Thyroid gland (tissue), 4 donors: ENCODE results near the gene DZIP3.
"Not testable (repeated sequence)": the region's sequence is repeated elsewhere in the genome, so short reads cannot be mapped to it uniquely, and the experiment has no call there.

Experiments
- POLR2A ChIP-seq, 2 donors: fragments of 450-650 bp; IDR thresholded peaks; one replicate each; pipeline ENCODE4 v1.6.1; 2017; ENCODE audit warnings: antibody characterized with exemption in 2 of 2, mild to moderate bottlenecking in 2 of 2, moderate library complexity in 1 of 2
- TF ChIP-seq, protein P1 (sequence below), 6 experiments: fragments of 200-600 bp in 3 of 6; fragments of 450-650 bp in 3 of 6; sonication (generic) in 3 of 6; IDR thresholded peaks; one replicate each; pipeline ENCODE4 v1.5.1; 2016 to 2019; ENCODE audit warnings: antibody characterized with exemption in 6 of 6, mild to moderate bottlenecking in 2 of 6, inconsistent platforms in 1 of 6, moderate library complexity in 1 of 6

DNA sequence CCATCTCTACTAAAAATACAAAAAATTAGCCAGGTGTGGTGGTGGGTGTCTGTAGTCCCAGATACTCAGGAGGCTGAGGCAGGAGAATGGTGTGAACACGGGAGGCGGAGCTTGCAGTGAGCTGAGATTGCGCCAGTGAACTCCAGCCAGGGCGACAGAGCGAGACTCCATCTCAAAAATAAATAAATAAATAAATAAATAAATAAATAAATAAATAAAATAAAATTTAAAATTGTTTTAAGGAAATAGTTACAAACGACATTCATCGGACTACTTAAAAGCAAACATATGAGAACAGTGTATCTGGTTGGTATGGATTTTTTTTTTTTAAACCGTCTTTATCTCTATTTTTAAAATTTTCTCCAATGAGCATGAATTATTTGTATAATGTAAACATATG lies 26.6 kb downstream of the DZIP3 start:
- TF ChIP-seq, protein P1, sequence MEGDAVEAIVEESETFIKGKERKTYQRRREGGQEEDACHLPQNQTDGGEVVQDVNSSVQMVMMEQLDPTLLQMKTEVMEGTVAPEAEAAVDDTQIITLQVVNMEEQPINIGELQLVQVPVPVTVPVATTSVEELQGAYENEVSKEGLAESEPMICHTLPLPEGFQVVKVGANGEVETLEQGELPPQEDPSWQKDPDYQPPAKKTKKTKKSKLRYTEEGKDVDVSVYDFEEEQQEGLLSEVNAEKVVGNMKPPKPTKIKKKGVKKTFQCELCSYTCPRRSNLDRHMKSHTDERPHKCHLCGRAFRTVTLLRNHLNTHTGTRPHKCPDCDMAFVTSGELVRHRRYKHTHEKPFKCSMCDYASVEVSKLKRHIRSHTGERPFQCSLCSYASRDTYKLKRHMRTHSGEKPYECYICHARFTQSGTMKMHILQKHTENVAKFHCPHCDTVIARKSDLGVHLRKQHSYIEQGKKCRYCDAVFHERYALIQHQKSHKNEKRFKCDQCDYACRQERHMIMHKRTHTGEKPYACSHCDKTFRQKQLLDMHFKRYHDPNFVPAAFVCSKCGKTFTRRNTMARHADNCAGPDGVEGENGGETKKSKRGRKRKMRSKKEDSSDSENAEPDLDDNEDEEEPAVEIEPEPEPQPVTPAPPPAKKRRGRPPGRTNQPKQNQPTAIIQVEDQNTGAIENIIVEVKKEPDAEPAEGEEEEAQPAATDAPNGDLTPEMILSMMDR (IDR thresholded peaks at IDR 0.05) = not testable (repeated sequence)
- not testable (repeated sequence) for TF ChIP-seq POLR2A (IDR thresholded peaks at IDR 0.05)
